ENCODE results near the gene LRP1B.
"Not testable (repeated sequence)": the region's sequence is repeated elsewhere in the genome, so short reads cannot be mapped to it uniquely, and the experiment has no call there.

LRP1B gene

GRCh38 chr2:141856215-141856919 lies 274.4 kb downstream of the LRP1B start:
- no peak for DNase-seq (ENCODE audit: low read depth, low spot score)

DNA sequence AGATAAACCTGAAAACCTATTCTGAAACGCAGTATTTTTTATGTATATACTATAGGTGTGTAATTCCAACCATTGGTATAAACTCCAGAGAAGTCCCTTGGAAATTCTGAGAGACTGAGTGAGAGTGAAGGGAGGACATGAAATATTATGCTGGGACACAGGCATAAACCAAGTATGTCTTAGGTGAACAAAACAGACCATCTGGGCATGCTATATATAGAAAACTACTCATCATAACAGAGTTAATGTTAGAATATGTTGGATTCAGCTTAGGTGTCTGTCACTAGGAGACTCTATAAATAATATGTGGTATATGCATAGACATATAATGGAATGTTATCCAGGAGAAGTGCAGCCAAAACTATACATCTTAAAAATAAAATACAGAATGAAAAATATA lies 282.6 kb downstream of the LRP1B start:
- no peak overlapping the region for H3K9ac ChIP-seq (ENCODE audit: insufficient read length, low read depth)
- H3K4me3 ChIP-seq (ENCODE audit: insufficient read length, low read depth): no peak overlapping the region
- H3K36me3 ChIP-seq (ENCODE audit: insufficient read depth, insufficient read length, low read length): no peaks in the 10 kb centered on the region
- no peaks in the 10 kb centered on the region for H3K4me1 ChIP-seq (ENCODE audit: insufficient read depth, insufficient read length)
- no peak for DNase-seq (ENCODE audit: low read depth, low spot score)
- TF ChIP-seq YY1 (IDR thresholded peaks at IDR 0.05; ENCODE audit: insufficient read depth, insufficient read length): no peak
- no peak for TF ChIP-seq SUZ12 (IDR thresholded peaks at IDR 0.05; ENCODE audit: extremely low read depth, insufficient read depth, insufficient read length)
- no peak for TF ChIP-seq ZNF274 (IDR thresholded peaks at IDR 0.05; ENCODE audit: low read depth, low read length)
- no peaks in the 10 kb centered on the region for H3K27me3 ChIP-seq (ENCODE audit: insufficient read depth, insufficient read length)
- H3K9me3 ChIP-seq (ENCODE audit: insufficient read depth, low read length): no peaks in the 10 kb centered on the region

More at GRCh38 chr2:141856215-141856919, 274.4 kb downstream of the LRP1B start:
- no peak for TF ChIP-seq SUZ12 (IDR thresholded peaks at IDR 0.05; ENCODE audit: extremely low read depth, insufficient read depth, insufficient read length)
- no peak for TF ChIP-seq YY1 (IDR thresholded peaks at IDR 0.05; ENCODE audit: insufficient read depth, insufficient read length)
- TF ChIP-seq ZNF274 (IDR thresholded peaks at IDR 0.05; ENCODE audit: low read depth, low read length): no peak
- Histone ChIP-seq H3K9ac (ENCODE audit: insufficient read length, low read depth) (no peak overlapping the region), H3K9me3 (ENCODE audit: insufficient read depth, low read length) (no peaks in the 10 kb centered on the region), H3K4me1 (ENCODE audit: insufficient read depth, insufficient read length) (no peaks in the 10 kb centered on the region), H3K27me3 (ENCODE audit: insufficient read depth, insufficient read length) (no peaks in the 10 kb centered on the region), H3K36me3 (ENCODE audit: insufficient read depth, insufficient read length, low read length) (no peaks in the 10 kb centered on the region), H3K4me3 (ENCODE audit: insufficient read length, low read depth) (no peak overlapping the region)

DNA sequence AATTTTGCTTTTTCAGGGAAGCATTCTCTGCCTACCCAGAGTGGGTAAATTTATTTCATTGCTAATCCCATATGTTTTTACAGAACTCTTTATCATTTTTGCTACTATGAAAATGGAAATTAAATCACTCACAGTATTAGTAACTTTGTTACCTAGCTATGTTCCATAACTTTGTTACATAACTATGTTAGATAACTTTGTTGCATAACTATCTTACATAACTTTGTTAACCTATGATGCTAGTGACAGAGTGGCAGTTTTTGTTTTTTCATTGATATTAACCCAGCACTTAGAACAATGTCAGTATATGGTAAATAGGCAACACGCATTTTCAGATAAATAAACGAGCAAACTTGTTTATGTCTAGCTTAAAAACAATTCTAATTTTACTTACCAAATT lies 286.6 kb downstream of the LRP1B start:
- Histone ChIP-seq H3K9me3 (ENCODE audit: insufficient read depth, low read length) (no peaks in the 10 kb centered on the region), H3K4me1 (ENCODE audit: insufficient read depth, insufficient read length) (no peaks in the 10 kb centered on the region), H3K36me3 (ENCODE audit: insufficient read depth, insufficient read length, low read length) (no peaks in the 10 kb centered on the region), H3K27me3 (ENCODE audit: insufficient read depth, insufficient read length) (no peaks in the 10 kb centered on the region), H3K9ac (ENCODE audit: insufficient read length, low read depth) (no peak overlapping the region), H3K4me3 (ENCODE audit: insufficient read length, low read depth) (no peak overlapping the region)
- TF ChIP-seq ZNF274 (IDR thresholded peaks at IDR 0.05; ENCODE audit: low read depth, low read length) (no peak), SUZ12 (IDR thresholded peaks at IDR 0.05; ENCODE audit: extremely low read depth, insufficient read depth, insufficient read length) (no peak)
- DNase-seq (ENCODE audit: low read depth, low spot score): no peak

GRCh38 chr2:141835103-141835502 lies 295.7 kb downstream of the LRP1B start:
- H3K9ac ChIP-seq (ENCODE audit: insufficient read length, low read depth): no peak overlapping the region
- H3K9me3 ChIP-seq (ENCODE audit: insufficient read depth, low read length): no peaks in the 10 kb centered on the region
- H3K27me3 ChIP-seq (ENCODE audit: insufficient read depth, insufficient read length): no peaks in the 10 kb centered on the region
- no peak for TF ChIP-seq SUZ12 (IDR thresholded peaks at IDR 0.05; ENCODE audit: extremely low read depth, insufficient read depth, insufficient read length)
- no peak for TF ChIP-seq ZNF274 (IDR thresholded peaks at IDR 0.05; ENCODE audit: low read depth, low read length)
- DNase-seq (ENCODE audit: low read depth, low spot score): no peak
- no peaks in the 10 kb centered on the region for H3K36me3 ChIP-seq (ENCODE audit: insufficient read depth, insufficient read length, low read length)
- H3K4me3 ChIP-seq (ENCODE audit: insufficient read length, low read depth): no peak overlapping the region
- no peaks in the 10 kb centered on the region for H3K4me1 ChIP-seq (ENCODE audit: insufficient read depth, insufficient read length)

GRCh38 chr2:141828761-141829160 lies 302.1 kb downstream of the LRP1B start:
- no peak for TF ChIP-seq SUZ12 (IDR thresholded peaks at IDR 0.05; ENCODE audit: extremely low read depth, insufficient read depth, insufficient read length)
- TF ChIP-seq YY1 (IDR thresholded peaks at IDR 0.05; ENCODE audit: insufficient read depth, insufficient read length): no peak
- TF ChIP-seq ZNF274 (IDR thresholded peaks at IDR 0.05; ENCODE audit: low read depth, low read length): no peak
- no peaks in the 10 kb centered on the region for H3K36me3 ChIP-seq (ENCODE audit: insufficient read depth, insufficient read length, low read length)
- no peaks in the 10 kb centered on the region for H3K27me3 ChIP-seq (ENCODE audit: insufficient read depth, insufficient read length)
- no peak for DNase-seq (ENCODE audit: low read depth, low spot score)
- H3K9me3 ChIP-seq (ENCODE audit: insufficient read depth, low read length): no peaks in the 10 kb centered on the region
- no peaks in the 10 kb centered on the region for H3K4me1 ChIP-seq (ENCODE audit: insufficient read depth, insufficient read length)
- no peak overlapping the region for H3K4me3 ChIP-seq (ENCODE audit: insufficient read length, low read depth)
- no peak overlapping the region for H3K9ac ChIP-seq (ENCODE audit: insufficient read length, low read depth)

- no peak for DNase-seq (ENCODE audit: low read depth, low spot score)
- Histone ChIP-seq H3K9ac (ENCODE audit: insufficient read length, low read depth) (no peak overlapping the region), H3K4me1 (ENCODE audit: insufficient read depth, insufficient read length) (no peaks in the 10 kb centered on the region), H3K36me3 (ENCODE audit: insufficient read depth, insufficient read length, low read length) (no peaks in the 10 kb centered on the region), H3K9me3 (ENCODE audit: insufficient read depth, low read length) (no peaks in the 10 kb centered on the region), H3K4me3 (ENCODE audit: insufficient read length, low read depth) (no peak overlapping the region), H3K27me3 (ENCODE audit: insufficient read depth, insufficient read length) (no peaks in the 10 kb centered on the region)
- no peak for TF ChIP-seq ZNF274 (IDR thresholded peaks at IDR 0.05; ENCODE audit: low read depth, low read length)
- TF ChIP-seq YY1 (IDR thresholded peaks at IDR 0.05; ENCODE audit: insufficient read depth, insufficient read length): no peak
- no peak for TF ChIP-seq SUZ12 (IDR thresholded peaks at IDR 0.05; ENCODE audit: extremely low read depth, insufficient read depth, insufficient read length)
These were observed 306.0 kb downstream of the LRP1B start for GRCh38 chr2:141824790-141825189.

DNA sequence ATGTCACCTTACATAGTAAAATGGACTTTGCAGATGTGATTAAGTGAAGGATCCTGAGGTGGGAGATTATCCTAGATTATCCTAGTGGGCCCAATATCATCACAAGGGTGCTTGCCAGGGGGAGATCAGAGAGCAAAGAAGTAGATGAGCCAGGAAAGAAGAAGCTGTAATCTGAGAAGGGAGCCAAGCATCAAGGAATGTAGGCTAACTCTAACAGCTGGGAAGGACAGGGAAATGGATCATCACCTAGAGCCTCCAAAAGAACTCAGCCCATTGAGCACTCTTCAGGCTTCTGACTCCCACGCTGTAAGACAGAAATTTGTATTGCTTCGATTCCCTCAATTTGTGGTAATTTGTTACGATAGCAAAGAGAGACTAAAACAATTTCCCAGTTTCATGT lies 309.9 kb downstream of the LRP1B start:
- Histone ChIP-seq H3K4me1 (ENCODE audit: insufficient read depth, insufficient read length) (no peaks in the 10 kb centered on the region), H3K27me3 (ENCODE audit: insufficient read depth, insufficient read length) (no peaks in the 10 kb centered on the region), H3K4me3 (ENCODE audit: insufficient read length, low read depth) (no peak overlapping the region), H3K9me3 (ENCODE audit: insufficient read depth, low read length) (no peaks in the 10 kb centered on the region), H3K36me3 (ENCODE audit: insufficient read depth, insufficient read length, low read length) (no peaks in the 10 kb centered on the region), H3K9ac (ENCODE audit: insufficient read length, low read depth) (no peak overlapping the region)
- no peak for TF ChIP-seq SUZ12 (IDR thresholded peaks at IDR 0.05; ENCODE audit: extremely low read depth, insufficient read depth, insufficient read length)
- TF ChIP-seq ZNF274 (IDR thresholded peaks at IDR 0.05; ENCODE audit: low read depth, low read length): no peak
- TF ChIP-seq YY1 (IDR thresholded peaks at IDR 0.05; ENCODE audit: insufficient read depth, insufficient read length): no peak
- no peak for DNase-seq (ENCODE audit: low read depth, low spot score)

GRCh38 chr2:141815320-141815719 lies 315.5 kb downstream of the LRP1B start:
- H3K4me1 ChIP-seq (ENCODE audit: insufficient read depth, insufficient read length); H3K27me3 ChIP-seq (ENCODE audit: insufficient read depth, insufficient read length); H3K4me3 ChIP-seq (ENCODE audit: insufficient read length, low read depth); H3K36me3 ChIP-seq (ENCODE audit: insufficient read depth, insufficient read length, low read length); DNase-seq (ENCODE audit: low read depth, low spot score); H3K9ac ChIP-seq (ENCODE audit: insufficient read length, low read depth): not testable (repeated sequence)
- H3K9me3 ChIP-seq (ENCODE audit: insufficient read depth, low read length): peaks cover 15% of the 10 kb centered on the region

Measured in NT2/D1 (cell line).